ENCODE results near the gene ZDHHC4.
A peak's percentile ranks its signal among the peaks of the same experiment; 100 is the strongest.
"Not testable (repeated sequence)": the region's sequence is repeated elsewhere in the genome, so short reads cannot be mapped to it uniquely, and the experiment has no call there.

The ZDHHC4 gene

DNA sequence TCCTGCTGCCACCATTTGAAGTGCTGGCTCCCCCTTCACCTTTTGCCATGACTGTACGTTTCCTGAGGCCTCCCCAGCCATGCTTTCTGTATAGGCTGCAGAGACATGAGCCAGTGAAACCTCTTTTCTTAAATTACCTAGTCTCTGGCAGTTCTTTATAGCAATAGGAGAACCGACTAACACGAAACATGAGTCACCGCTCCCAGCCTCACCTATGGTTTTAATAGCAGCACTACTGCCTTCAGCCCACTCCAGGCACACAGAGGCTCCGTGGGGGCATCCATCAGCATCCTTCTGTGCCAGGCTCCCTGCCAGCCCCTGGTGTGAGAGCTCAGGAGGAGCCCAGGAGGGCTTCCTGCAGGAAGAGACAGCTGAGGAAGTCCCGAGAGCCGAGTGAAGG lies 54.4 kb downstream of the ZDHHC4 start:
- FAIRE-seq (no peak), DNase-seq (ENCODE audit: insufficient read length, low spot score) (no peak)

DNA sequence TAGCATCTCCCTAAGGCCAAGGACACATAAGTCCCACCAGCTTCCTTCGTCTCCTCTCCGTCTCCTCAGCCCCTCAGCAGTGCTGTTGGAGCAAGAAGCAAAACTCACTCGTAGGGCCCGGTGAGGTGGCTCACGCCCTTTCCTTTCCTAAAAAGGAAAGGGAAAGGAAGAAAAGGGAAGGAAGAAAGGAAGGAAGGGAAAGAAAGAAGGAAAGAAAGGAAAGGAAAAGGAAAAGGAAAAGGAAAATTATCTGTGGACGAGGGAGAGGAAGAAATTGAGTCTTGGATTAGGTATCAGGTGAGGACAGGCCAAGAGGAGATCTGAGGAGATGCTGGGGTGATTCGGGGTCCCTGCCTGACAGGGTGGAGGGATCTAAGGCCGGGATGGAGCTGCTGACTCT lies 56.8 kb downstream of the ZDHHC4 start:
- FAIRE-seq (no peak), DNase-seq (ENCODE audit: insufficient read length, low spot score) (no peak)

- not testable (repeated sequence) for DNase-seq (ENCODE audit: insufficient read length, low spot score); FAIRE-seq
Observed at GRCh38 chr7:6634971-6635370, 57.7 kb downstream of the ZDHHC4 start.

DNA sequence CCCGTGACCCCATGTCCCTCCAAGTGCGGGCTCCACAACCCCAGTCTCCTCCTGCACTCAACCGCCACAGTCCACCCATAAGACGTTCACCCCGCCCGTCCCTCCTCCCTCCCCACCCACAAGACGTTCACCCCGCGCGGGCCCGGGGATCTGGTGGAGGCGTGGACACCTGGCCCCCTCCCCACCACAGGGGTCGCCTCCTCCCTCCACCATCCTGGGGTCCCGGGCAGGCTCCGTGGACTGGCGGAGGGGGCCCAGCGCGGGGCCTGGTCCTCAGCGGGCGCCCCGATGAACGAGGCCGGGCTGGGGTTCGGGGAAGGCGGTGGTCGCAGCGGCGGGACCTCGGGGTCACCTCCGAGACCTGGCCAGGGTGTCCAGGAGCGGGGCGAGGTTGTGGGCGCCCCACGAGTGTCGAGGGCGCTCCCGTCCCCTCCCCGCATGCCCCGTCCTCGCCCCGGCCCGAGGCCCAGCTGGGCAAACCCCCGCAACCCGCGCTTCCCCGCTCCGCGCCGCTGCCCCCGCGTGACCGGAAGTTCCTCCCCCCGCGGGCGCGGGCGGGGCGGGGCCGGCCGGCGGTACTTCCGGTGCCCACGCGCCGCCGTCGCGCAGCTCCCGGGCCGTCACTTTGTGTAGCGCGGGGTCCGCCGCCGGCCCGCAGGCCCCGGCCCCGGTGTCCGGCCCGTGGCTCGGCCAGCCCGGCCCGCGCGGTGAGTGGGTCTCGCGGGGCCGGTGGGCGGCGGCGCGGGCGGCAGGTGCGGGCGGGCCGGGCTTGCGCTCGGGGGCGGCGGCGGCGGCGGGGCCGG lies 59.7 kb downstream of the ZDHHC4 start, which contains the start of gene ZNF316:
ZNF316 (plus strand) TSS at position 578 of the 803 bp plus-strand sequence. CDS start 5,092 bp downstream, outside the sequence.
- DNase-seq (ENCODE audit: insufficient read length, low spot score): peak; percentile 86
- peak; percentile 85 for FAIRE-seq

DNA sequence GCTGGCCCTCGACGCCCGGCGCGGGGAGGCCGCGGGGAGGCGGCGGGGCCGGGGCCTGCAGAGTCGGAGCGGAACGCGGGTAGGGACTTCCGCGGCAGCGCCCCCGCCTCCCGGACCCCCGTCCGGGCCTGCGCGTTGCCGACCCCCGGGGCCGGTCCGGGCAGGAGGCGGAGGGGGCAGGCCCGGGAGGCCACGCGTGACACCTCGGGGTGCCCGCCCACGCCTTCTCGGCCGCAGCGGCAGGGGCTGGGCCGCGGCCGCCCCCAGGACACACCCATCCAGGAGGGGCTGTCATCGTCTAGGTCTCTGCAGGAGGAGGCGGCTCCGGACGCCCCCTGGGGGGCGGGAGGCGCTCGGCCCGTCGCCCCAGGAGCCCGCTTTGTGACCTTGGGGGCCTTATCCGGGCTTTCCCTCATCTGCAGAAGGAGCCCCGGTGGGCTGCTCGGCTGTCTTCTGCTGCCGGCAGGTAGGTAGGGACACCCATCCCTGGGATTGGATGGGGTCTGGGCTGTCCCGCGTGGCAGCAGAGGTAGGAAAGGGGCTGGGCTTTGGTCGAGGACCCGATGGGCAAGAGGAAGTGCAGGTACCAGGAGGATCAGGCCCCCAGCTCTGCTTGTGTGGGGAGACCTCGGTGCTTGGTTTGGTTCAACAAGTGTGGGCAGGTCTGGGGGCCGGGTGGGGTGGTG lies 60.4 kb downstream of the ZDHHC4 start:
- DNase-seq (ENCODE audit: insufficient read length, low spot score) (peak; percentile 88), FAIRE-seq (peak; percentile 83)

Measured in HTR-8/SVneo (cell line).